LNCaP clone FGC (cell line): ENCODE data around the gene RIN3.

ENCODE experiments used
- DNase-seq: peaks from one replicate; pipeline ENCODE4 v3.0.0-alpha.2; 2011; ENCODE audit warnings: low read depth
- H3K4me3 ChIP-seq: 2 replicates; pipeline ENCODE4 v1.5.1; 2011; ENCODE audit warnings: mild to moderate bottlenecking, low read depth, low read length, control low read depth
- TF ChIP-seq, protein P1 (sequence below): IDR thresholded peaks from 2 replicates; pipeline ENCODE4 v1.5.1; 2012; ENCODE audit warnings: mild to moderate bottlenecking; ENCODE audit not compliant: control insufficient read depth, insufficient read depth; ENCODE audit errors: extremely low read depth

Gene RIN3

DNA sequence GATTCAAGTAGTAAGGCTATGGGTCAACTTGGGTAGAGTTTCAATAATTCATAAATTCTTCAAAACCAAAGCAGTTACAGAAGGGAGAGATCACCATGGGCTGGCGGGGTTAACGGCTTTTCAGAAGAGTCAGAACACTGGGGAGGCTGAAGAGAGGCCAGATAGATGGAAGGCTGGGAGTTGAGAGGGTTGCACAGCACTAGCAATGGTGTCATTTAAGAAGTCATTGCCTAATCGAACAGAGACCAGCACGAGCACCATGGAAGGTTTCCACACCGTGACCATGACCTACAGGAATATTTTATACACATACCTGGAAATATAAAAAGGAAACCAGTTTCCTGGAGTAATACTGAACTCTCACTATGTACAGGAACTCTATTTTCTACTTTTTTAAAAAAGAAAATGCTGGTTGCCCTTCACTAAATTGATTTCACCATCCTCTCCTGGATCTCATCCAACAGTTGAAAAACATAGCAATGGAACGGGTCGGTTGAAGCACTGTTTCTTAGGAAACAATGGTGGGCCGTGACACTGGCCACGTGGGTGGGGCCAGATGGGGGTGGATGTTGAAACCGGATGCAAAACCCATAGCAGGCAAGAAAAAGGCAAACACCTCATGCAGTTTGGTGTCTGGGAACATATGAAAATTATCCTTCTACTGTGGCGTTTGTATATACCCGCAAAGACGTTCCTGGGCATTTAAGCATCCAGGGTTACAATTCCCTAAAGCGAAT is 38.0 kb upstream of the RIN3 start:
- no peak overlapping the region for H3K4me3 ChIP-seq
- TF ChIP-seq, protein P1, sequence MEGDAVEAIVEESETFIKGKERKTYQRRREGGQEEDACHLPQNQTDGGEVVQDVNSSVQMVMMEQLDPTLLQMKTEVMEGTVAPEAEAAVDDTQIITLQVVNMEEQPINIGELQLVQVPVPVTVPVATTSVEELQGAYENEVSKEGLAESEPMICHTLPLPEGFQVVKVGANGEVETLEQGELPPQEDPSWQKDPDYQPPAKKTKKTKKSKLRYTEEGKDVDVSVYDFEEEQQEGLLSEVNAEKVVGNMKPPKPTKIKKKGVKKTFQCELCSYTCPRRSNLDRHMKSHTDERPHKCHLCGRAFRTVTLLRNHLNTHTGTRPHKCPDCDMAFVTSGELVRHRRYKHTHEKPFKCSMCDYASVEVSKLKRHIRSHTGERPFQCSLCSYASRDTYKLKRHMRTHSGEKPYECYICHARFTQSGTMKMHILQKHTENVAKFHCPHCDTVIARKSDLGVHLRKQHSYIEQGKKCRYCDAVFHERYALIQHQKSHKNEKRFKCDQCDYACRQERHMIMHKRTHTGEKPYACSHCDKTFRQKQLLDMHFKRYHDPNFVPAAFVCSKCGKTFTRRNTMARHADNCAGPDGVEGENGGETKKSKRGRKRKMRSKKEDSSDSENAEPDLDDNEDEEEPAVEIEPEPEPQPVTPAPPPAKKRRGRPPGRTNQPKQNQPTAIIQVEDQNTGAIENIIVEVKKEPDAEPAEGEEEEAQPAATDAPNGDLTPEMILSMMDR = no peak
- DNase-seq = no peak

DNA sequence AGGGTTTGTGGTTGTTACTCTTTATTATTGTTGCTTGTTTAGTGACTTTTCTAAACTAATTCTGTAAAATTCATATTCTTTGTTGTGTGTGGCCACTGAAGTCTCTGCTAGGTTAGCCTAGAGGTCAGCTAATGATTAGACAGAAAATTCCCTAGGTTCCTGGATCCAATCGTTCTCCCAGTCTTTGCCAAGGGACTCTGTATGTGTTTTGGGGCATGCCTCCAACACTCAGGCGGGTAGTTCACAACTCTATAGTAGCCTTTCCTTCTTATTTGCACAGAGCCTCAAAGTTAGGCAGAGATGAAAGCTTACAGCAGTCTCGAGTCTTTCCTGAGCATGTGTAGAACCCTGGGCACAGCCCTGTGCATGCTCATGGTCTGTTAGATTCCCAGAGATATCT is 32.7 kb upstream of the RIN3 start:
- TF ChIP-seq, protein P1 = no peak
- no peak for DNase-seq
- no peak overlapping the region for H3K4me3 ChIP-seq

DNA sequence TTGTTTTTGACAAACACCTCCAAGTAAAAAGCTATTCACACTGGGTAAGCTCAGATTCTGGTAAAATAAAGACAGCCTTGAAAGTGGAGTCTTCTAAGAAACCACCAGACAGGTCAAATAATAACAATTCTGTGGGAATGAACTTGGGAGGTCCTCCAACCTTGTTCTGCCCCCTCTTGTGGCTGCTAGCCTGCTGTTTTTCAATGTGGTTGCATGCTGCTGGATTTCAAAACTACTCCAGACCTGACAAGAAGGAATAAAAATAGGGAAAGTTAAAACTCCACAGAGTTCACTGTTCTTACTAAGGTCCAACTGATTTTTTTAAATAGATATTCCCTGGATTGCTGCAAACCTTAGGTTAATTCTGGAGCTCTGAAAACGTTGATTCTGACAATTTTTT is 32.2 kb upstream of the RIN3 start:
- TF ChIP-seq, protein P1 = no peak
- no peak overlapping the region for H3K4me3 ChIP-seq
- DNase-seq = no peak

DNA sequence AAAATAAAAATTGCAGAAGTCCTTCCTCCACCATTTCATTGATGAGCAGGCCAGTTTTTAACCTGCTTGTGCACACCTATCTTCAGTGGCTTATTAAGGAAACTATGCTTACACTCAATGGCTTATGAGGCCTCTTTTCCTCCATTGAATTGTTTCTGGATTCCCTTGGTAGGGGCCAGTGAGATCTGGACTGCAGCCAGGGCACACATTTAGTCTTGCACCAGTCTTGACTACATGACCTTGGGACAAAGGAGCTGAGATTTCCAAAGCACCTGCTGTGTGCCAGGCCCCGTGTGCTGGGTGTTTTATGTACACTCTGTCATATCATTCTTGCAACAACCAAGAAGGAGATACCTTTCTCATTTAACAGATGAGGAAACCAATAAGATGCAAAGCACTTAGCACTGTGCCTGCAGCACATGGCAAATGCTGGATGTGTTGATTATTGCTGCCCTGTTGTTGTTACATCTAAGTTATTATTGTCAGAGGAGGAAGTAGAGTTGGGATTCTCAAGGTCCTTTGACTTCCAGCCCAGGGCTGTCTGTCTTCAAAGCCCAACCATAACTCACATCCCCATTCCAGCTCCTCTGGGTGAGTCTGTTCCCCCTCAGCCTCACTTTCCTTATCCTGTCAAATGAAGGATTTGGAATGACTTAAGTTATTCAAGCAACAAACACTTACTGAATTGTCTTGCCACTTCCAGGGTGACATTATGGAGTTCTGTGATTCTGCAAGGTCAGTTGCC is 31.6 kb upstream of the RIN3 start:
- no peak for DNase-seq
- TF ChIP-seq, protein P1 = no peak
- H3K4me3 ChIP-seq = no peak overlapping the region

DNA sequence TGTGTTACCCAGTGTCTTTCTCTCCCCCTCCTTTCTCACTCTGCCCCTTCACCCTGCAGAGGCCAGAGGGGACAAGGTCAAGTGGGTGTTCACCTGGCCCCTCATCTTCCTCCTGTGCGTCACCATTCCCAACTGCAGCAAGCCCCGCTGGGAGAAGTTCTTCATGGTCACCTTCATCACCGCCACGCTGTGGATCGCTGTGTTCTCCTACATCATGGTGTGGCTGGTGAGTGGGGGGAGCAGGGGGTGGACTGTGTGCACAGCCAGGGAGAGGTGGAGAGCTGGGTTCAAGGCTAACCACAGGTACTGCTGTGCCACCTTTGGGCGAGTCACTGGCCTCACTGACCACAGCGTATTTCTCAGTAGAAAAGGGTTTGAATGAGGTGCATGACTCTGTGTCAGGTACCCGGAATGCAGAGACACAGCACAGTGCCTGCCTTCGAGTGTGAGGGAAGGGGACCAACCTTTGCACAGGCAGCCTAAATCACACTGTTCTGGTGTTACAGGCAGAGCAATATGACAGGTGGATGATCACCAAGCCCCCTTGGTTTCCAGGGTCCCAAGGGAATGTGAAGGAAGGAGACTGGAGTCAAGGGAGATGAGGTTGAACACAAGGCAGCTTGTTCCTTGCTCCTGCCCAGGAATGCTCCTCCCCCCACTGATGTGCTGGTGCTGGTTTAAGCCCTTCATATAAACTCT is 30.8 kb upstream of the RIN3 start:
- no peak overlapping the region for H3K4me3 ChIP-seq
- TF ChIP-seq, protein P1 = no peak
- DNase-seq = no peak

DNA sequence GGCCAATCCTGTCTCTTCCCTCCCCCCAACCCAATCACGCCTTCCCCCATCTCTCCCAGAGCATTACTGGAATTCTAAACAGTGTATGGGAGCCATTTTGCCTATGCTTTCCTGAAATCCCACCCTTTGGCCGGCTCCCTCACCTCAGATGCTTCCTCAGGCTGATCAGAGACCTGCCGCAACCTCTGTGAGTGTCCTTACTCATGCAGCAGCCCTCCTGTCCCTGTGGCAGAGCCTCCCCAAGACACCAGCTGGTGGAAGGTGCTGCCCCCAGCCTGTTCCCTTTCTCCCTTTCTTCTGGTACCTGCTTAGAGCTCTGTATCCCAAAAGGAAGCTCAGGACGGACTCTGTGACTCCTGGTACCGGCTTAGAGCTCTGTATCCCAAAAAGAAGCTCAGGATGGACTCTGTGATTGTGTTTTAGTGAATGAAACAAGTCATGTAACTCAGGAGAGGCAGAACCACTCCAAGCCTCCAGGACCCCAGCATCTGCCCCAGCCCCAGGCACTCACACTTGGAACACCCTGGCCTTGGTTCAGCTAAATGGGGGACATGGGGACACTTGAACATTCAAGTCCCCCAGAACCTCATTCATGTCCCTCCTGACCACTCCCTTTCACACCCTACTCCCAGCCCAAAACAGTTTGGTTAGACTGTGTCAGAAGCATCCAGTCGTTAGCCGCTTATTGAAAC is 29.3 kb upstream of the RIN3 start:
- DNase-seq = no peak
- no peak overlapping the region for H3K4me3 ChIP-seq
- TF ChIP-seq, protein P1 = no peak
